ENCODE results near the gene RAG1. TPM values are rescaled to one million over a fixed set of nuclear protein-coding genes. Genes with fewer than 3 reads are reported as not detected.

RAG1 gene
- total and polyA plus RNA-seq, 2 of the 13 experiments (the other 11 are each of a cell fraction or from before 2014, with no cell fraction given) = 0.11 to 0.15 TPM

- TF ChIP-seq MEIS1 (CRISPR knock-in tag; IDR thresholded peaks at IDR 0.05; ENCODE audit: borderline replicate concordance) (no peak), ZNF773 (CRISPR knock-in tag; IDR thresholded peaks at IDR 0.05; ENCODE audit: borderline replicate concordance) (no peak), MIXL1 (CRISPR knock-in tag; IDR thresholded peaks at IDR 0.05) (no peak), ZNF256 (CRISPR knock-in tag; conservative IDR thresholded peaks at IDR 0.05) (no peak), SNAPC5 (CRISPR knock-in tag; IDR thresholded peaks at IDR 0.05; ENCODE audit: borderline replicate concordance) (no peak), ZUFSP (CRISPR knock-in tag; IDR thresholded peaks at IDR 0.05; ENCODE audit: borderline replicate concordance) (no peak), KMT2B (CRISPR knock-in tag; IDR thresholded peaks at IDR 0.05) (no peak)
Observed at GRCh38 chr11:36577859-36578258, 10.1 kb downstream of the RAG1 start (continued).

- FAIRE-seq = no peak
- H2AFZ ChIP-seq (ENCODE audit: low read length) = no peak overlapping the region
Observed at GRCh38 chr11:36578458-36578857, 10.7 kb downstream of the RAG1 start.

More at GRCh38 chr11:36578458-36578857, 10.7 kb downstream of the RAG1 start:
- ChIA-PET CTCF (ENCODE audit: low intra/inter-chr PET ratio, low total read pairs) (no interaction called here), POLR2A (no interaction called here)
- H3K79me2 ChIP-seq (ENCODE audit: insufficient read depth, low read length) = no peaks in the 10 kb centered on the region
- H3K9ac ChIP-seq (ENCODE audit: insufficient read depth, low read depth, low read length) = no peak overlapping the region
- H3K27ac ChIP-seq (ENCODE audit: extremely low read length, insufficient read depth, low read length) = no peak overlapping the region
- BruUV-seq (replicated peaks) = no TSS peak
- ATAC-seq = no peak
- 0% methylated on average over 1 of the region's 1 CpG for WGBS (ENCODE audit: low lambda C conversion rate)
- no peak for DNase-seq (ENCODE audit: low spot score)
- intact Hi-C loops (cut with micrococcal nuclease; ENCODE audit: unreplicated experiment) = no loop called here
- no peaks in the 10 kb centered on the region for H3K4me1 ChIP-seq (ENCODE audit: insufficient read depth, low read length)
- H3K36me3 ChIP-seq (replicated peaks in 1 of 2; ENCODE audit: control insufficient read depth in 1 of 2, insufficient read depth in 2 of 2, low read length in 2 of 2) = no peaks in the 10 kb centered on the region
- H3K27me3 ChIP-seq (ENCODE audit: control insufficient read depth in 1 of 2, insufficient read depth in 2 of 2, low read length in 2 of 2) = peaks cover 0 to 6% of the 10 kb centered on the region in 2 experiments; a peak in 3 of 5 replicates
- TF ChIP-seq ZFP82 (CRISPR knock-in tag; IDR thresholded peaks at IDR 0.05; ENCODE audit: borderline replicate concordance) (no peak), ZNF816 (CRISPR knock-in tag; IDR thresholded peaks at IDR 0.05; ENCODE audit: borderline replicate concordance) (no peak), ZNF430 (CRISPR knock-in tag; IDR thresholded peaks at IDR 0.05) (no peak), ZBTB21 (CRISPR knock-in tag; IDR thresholded peaks at IDR 0.05) (no peak), NFKBIZ (CRISPR knock-in tag; IDR thresholded peaks at IDR 0.05) (no peak)
- no peaks in the 10 kb centered on the region for H4K20me1 ChIP-seq (ENCODE audit: insufficient read depth, low read length)
- no peak overlapping the region for H3K4me2 ChIP-seq (ENCODE audit: low read depth, low read length)
- in situ Hi-C loops (cut with HindIII; ENCODE audit: extremely low pct_ligation_motif_present, low pct_unique_long_range_greater_than_20kb) = no loop called here
- H3K4me3 ChIP-seq (replicated peaks in 1 of 3; ENCODE audit: insufficient read depth in 1 of 3, low read depth in 2 of 3, low read length in 3 of 3) = no peak overlapping the region
- peaks cover 8% of the 10 kb centered on the region; the same call in 1 of the 2 replicates for H3K9me3 ChIP-seq (ENCODE audit: low read length)
